Vagina (tissue), 2 donors: ENCODE measurements around the gene PCNX2. TPM values are rescaled to one million over a fixed set of nuclear protein-coding genes. Genes with fewer than 3 reads are reported as not detected.
"Not testable (repeated sequence)": the region's sequence is repeated elsewhere in the genome, so short reads cannot be mapped to it uniquely, and the experiment has no call there.

Experiments
- DNase-seq, 2 donors: peaks; one replicate each; pipeline ENCODE4 v3.0.0-alpha.2; 2017; ENCODE audit errors: extremely low spot score in 2 of 2
- H3K27ac ChIP-seq: fragments of 200-600 bp; sonication (generic); one replicate; pipeline ENCODE4 v1.5.1; 2019
- H3K27me3 ChIP-seq: fragments of 200-600 bp; sonication (generic); one replicate; pipeline ENCODE4 v1.5.1; 2019
- H3K36me3 ChIP-seq, 2 donors: fragments of 200-600 bp; sonication (generic); one replicate each; pipeline ENCODE4 v1.5.1; 2017 to 2019
- H3K4me1 ChIP-seq: fragments of 200-600 bp; sonication (generic); one replicate; pipeline ENCODE4 v1.5.1; 2019
- H3K4me3 ChIP-seq, 2 donors: fragments of 200-600 bp; sonication (generic); 1 replicate in 1 of 2; 2 replicates in 1 of 2; pipeline ENCODE4 v1.5.1; 2016 to 2019
- H3K9me3 ChIP-seq: fragments of 200-600 bp; sonication (generic); one replicate; pipeline ENCODE4 v1.5.1; 2019
- POLR2A ChIP-seq, 2 donors: fragments of 450-650 bp; IDR thresholded peaks; one replicate each; pipeline ENCODE4 v1.6.1; 2017; ENCODE audit warnings: antibody characterized with exemption in 2 of 2, mild to moderate bottlenecking in 2 of 2, moderate library complexity in 2 of 2
- POLR2AphosphoS5 ChIP-seq, 2 donors: sonication (generic); formaldehyde crosslinking; IDR thresholded peaks; one replicate each; pipeline ENCODE4 v1.9.0; 2017; ENCODE audit warnings: antibody characterized with exemption in 2 of 2, mild to moderate bottlenecking in 2 of 2, low read depth in 1 of 2; ENCODE audit not compliant: insufficient read depth in 1 of 2
- intact Hi-C: fragments of 100-400 bp; cut with DNase I; formaldehyde crosslinking; loops from one replicate; pipeline ENCODE4 v1.15.1; 2023
- total RNA-seq: library from RNA; depleted of rRNA; stranded (reverse); fragments of >200 nt; gene quantifications from one replicate; pipeline ENCODE4 v1.2.3, GENCODE V29; 2016
- TF ChIP-seq, protein P1 (sequence below), 3 experiments: fragments of 450-650 bp in 2 of 3; fragments of 200-600 bp in 1 of 3; sonication (generic) in 1 of 3; IDR thresholded peaks; one replicate each; pipeline ENCODE4 v1.5.1; 2017 to 2019; ENCODE audit warnings: antibody characterized with exemption in 3 of 3, mild to moderate bottlenecking in 2 of 3, moderate library complexity in 2 of 3

The PCNX2 gene
- total RNA-seq, 1 donor from 2014 or later = 29.2 TPM

DNA sequence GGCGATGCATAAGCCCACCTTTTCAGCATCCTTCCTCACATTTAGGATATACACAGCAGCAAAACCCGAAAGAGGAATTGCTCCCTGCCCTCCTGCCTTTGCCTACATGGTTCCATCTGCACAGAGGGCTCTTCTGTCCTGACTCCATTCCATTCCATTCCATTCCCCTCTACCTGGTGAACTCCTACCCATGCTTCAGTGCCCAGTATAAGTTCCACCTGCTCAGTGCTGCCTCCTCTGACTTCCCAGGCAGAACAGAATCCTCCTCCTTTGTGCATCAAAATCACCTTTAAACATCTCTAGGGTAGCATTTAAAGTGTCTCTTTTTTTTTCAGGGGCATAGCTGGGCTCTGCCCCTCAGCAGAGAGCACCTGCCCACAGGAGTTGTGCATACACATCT is 112.9 kb downstream of the PCNX2 start:
- Histone ChIP-seq H3K27ac (no peak overlapping the region), H3K36me3 (peaks cover 0 to 10% of the 10 kb centered on the region in 2 donors), H3K27me3 (no peaks in the 10 kb centered on the region), H3K4me3 (no peak overlapping the region), H3K9me3 (no peaks in the 10 kb centered on the region), H3K4me1 (no peaks in the 10 kb centered on the region)
- intact Hi-C loops = no loop called here
- no peak for DNase-seq
- TF ChIP-seq POLR2A (IDR thresholded peaks at IDR 0.05) (no peak), POLR2AphosphoS5 (IDR thresholded peaks at IDR 0.05; ENCODE audit: insufficient read depth in 1 of 2, low read depth in 1 of 2) (no peak)
- TF ChIP-seq, protein P1, sequence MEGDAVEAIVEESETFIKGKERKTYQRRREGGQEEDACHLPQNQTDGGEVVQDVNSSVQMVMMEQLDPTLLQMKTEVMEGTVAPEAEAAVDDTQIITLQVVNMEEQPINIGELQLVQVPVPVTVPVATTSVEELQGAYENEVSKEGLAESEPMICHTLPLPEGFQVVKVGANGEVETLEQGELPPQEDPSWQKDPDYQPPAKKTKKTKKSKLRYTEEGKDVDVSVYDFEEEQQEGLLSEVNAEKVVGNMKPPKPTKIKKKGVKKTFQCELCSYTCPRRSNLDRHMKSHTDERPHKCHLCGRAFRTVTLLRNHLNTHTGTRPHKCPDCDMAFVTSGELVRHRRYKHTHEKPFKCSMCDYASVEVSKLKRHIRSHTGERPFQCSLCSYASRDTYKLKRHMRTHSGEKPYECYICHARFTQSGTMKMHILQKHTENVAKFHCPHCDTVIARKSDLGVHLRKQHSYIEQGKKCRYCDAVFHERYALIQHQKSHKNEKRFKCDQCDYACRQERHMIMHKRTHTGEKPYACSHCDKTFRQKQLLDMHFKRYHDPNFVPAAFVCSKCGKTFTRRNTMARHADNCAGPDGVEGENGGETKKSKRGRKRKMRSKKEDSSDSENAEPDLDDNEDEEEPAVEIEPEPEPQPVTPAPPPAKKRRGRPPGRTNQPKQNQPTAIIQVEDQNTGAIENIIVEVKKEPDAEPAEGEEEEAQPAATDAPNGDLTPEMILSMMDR (IDR thresholded peaks at IDR 0.05) = no peak

DNA sequence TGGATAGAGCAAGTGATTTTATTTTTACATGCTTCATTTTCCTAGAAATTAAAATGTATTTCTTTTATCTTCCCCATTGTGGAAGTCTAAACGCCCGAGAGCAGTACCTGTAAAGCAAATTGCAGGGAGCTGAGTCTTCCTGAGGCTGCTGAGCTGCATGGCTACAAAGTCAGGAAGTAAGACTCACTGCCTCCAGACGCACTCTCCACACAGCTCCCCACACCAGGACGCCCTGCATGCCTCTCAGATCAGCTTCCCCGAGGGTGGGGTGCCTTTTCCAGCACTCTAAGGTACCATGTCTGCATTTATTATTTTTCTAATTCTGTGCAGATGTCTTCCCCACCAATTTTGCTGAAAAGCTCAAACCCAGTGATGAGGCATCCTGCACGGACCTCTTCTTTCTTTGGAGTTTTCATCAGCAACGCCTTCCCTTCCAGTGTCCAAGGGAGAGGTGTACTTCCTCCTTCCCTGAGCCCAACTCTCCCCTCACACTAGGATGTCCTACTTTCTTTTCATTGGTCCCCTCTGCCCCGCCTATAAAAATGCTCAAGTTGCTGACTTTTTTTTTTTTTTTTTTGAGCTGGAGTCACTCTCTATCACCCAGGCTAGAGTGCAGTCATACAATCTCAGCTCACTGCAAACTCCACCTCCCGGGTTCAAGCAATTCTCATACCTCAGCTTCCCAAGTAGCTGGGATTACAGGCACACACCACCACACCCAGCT is 114.7 kb downstream of the PCNX2 start:
- DNase-seq = no peak
- H3K4me3 ChIP-seq = no peak overlapping the region
- peaks cover 0 to 14% of the 10 kb centered on the region in 2 donors for H3K36me3 ChIP-seq
- no peaks in the 10 kb centered on the region for H3K4me1 ChIP-seq
- no peaks in the 10 kb centered on the region for H3K27me3 ChIP-seq
- no peak overlapping the region for H3K27ac ChIP-seq
- TF ChIP-seq, protein P1 (IDR thresholded peaks at IDR 0.05) = no peak
- TF ChIP-seq POLR2AphosphoS5 (IDR thresholded peaks at IDR 0.05; ENCODE audit: insufficient read depth in 1 of 2, low read depth in 1 of 2) (no peak), POLR2A (IDR thresholded peaks at IDR 0.05) (no peak)
- H3K9me3 ChIP-seq = no peaks in the 10 kb centered on the region
- intact Hi-C loops = no loop called here

DNA sequence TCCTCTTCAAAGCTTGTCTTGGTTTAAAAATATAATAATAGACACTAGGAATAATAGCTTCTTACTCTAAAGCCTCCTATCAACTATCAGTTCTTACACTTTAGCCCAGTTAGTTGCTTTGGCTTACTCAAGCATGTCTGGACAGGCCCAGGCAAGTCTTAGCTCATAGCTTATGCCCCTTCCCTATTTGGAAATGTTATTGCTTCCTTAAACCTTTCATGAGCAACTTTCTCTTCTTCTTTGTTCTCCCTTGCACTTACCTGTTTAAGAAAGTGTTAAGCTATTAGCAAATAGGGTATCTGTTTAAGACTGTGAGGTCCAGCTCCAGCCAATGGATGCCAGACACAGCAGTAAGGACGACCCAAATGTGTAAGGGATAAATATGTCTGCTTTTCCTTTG is 115.9 kb downstream of the PCNX2 start:
- H3K27me3 ChIP-seq, H3K9me3 ChIP-seq, H3K4me1 ChIP-seq, H3K27ac ChIP-seq, intact Hi-C loops, H3K4me3 ChIP-seq, DNase-seq: not testable (repeated sequence)
- peaks cover 0 to 14% of the 10 kb centered on the region in 2 donors for H3K36me3 ChIP-seq

DNA sequence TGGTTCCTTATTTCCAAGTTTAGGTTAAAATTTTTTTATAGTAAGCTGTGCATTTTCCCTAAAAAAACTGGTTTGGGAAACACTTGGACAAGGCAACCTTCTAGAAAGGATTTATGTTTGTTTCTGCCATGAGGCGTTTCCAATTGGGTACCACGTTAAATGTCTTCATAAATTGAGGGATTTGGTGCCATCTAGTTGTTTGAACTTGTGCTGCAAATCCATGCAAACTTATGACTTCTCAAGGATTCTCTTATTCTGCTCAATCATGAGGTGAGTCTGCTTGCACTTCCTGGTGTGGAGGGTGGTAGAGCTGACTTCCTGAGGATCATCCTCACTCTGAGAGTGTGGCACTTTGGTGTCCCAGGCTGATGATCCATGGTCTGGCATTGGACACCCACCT is 123.3 kb downstream of the PCNX2 start:
- no peak overlapping the region for H3K27ac ChIP-seq
- intact Hi-C loops = no loop called here
- no peaks in the 10 kb centered on the region for H3K9me3 ChIP-seq
- no peaks in the 10 kb centered on the region for H3K36me3 ChIP-seq
- no peak for DNase-seq
- no peaks in the 10 kb centered on the region for H3K27me3 ChIP-seq
- no peak overlapping the region for H3K4me3 ChIP-seq
- H3K4me1 ChIP-seq = no peaks in the 10 kb centered on the region
- TF ChIP-seq POLR2A (IDR thresholded peaks at IDR 0.05) (no peak), POLR2AphosphoS5 (IDR thresholded peaks at IDR 0.05; ENCODE audit: insufficient read depth in 1 of 2, low read depth in 1 of 2) (no peak)
- TF ChIP-seq, protein P1 (IDR thresholded peaks at IDR 0.05) = no peak

DNA sequence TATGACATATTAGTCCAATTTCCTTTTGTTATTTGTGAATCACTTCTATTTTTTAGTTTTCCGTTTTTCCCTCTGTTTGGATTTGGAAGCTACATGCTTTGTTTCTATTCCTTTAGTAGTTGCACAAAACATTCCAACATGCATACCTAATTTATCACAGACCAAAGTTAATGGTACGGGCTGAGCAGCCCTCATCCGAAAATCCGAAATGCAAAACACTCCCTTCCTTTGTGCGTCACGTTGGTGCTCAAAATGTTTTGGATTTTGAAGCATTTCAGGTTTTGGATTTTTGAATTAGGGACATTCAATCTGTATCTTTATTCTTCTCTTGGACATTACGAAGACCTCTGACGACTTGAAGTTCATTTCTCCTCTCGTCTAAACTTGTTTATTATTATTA is 124.8 kb downstream of the PCNX2 start:
- no peaks in the 10 kb centered on the region for H3K36me3 ChIP-seq
- no peaks in the 10 kb centered on the region for H3K9me3 ChIP-seq
- no peak overlapping the region for H3K4me3 ChIP-seq
- TF ChIP-seq POLR2A (IDR thresholded peaks at IDR 0.05) = no peak
- TF ChIP-seq, protein P1 (IDR thresholded peaks at IDR 0.05) = no peak
- TF ChIP-seq POLR2AphosphoS5 (IDR thresholded peaks at IDR 0.05; ENCODE audit: insufficient read depth in 1 of 2, low read depth in 1 of 2) = no peak
- H3K27ac ChIP-seq = no peak overlapping the region
- no peaks in the 10 kb centered on the region for H3K4me1 ChIP-seq
- H3K27me3 ChIP-seq = no peaks in the 10 kb centered on the region
- intact Hi-C loops = no loop called here
- no peak for DNase-seq
